HepG2 (cell line): ENCODE results near the gene CUL7. TPM values are rescaled to one million over a fixed set of nuclear protein-coding genes. Genes with fewer than 3 reads are reported as not detected.
A peak's percentile ranks its signal among the peaks of the same experiment; 100 is the strongest.

Source experiments
- ATF3 ChIP-seq: sonication (generic); formaldehyde crosslinking; IDR thresholded peaks from 2 replicates; pipeline ENCODE4 v1.4.0; 2020; ENCODE audit warnings: missing genetic modification reagents
- CC2D1A ChIP-seq: sonication (generic); formaldehyde crosslinking; IDR thresholded peaks from 2 replicates; pipeline ENCODE4 v1.8.1; 2023; ENCODE audit warnings: mild to moderate bottlenecking, missing genetic modification reagents
- HDAC1 ChIP-seq: sonication (generic); formaldehyde crosslinking; IDR thresholded peaks from 2 replicates; pipeline ENCODE4 v1.5.1; 2020; ENCODE audit warnings: mild to moderate bottlenecking, missing genetic modification reagents
- KMT2B ChIP-seq: IDR thresholded peaks from 2 replicates; pipeline ENCODE4 v1.6.1; 2016; ENCODE audit warnings: missing genetic modification reagents, missing compliant biosample characterization
- MIER3 ChIP-seq: IDR thresholded peaks from 2 replicates; pipeline ENCODE4 v1.6.1; 2016; ENCODE audit warnings: missing compliant biosample characterization, borderline replicate concordance
- MTA3 ChIP-seq: sonication (generic); formaldehyde crosslinking; IDR thresholded peaks from 2 replicates; pipeline ENCODE4 v1.4.0; 2020; ENCODE audit warnings: missing genetic modification reagents
- MYC ChIP-seq: sonication (generic); formaldehyde crosslinking; IDR thresholded peaks from 2 replicates; pipeline ENCODE4 v1.9.0; 2021; ENCODE audit warnings: missing genetic modification reagents, borderline replicate concordance
- MZF1 ChIP-seq: sonication (generic); formaldehyde crosslinking; IDR thresholded peaks from 2 replicates; pipeline ENCODE4 v1.8.1; 2023; ENCODE audit warnings: mild to moderate bottlenecking, missing genetic modification reagents, borderline replicate concordance
- NFIC ChIP-seq: IDR thresholded peaks from 2 replicates; pipeline ENCODE4 v1.6.1; 2012; ENCODE audit warnings: mild to moderate bottlenecking, low read length, inconsistent platforms
- RCOR2 ChIP-seq: IDR thresholded peaks from 2 replicates; pipeline ENCODE4 v1.6.1; 2016; ENCODE audit warnings: missing biosample characterization, missing genetic modification reagents
- SNAI1 ChIP-seq: sonication (generic); formaldehyde crosslinking; IDR thresholded peaks from 2 replicates; pipeline ENCODE4 v1.5.0; 2020; ENCODE audit warnings: mild to moderate bottlenecking, missing genetic modification reagents, borderline replicate concordance
- SYNCRIP ChIP-seq: fragments of 200-400 bp; formaldehyde crosslinking; IDR thresholded peaks from 2 replicates; pipeline ENCODE4 v1.6.1; 2018; ENCODE audit warnings: mild to moderate bottlenecking, low read depth, low read length; ENCODE audit not compliant: insufficient read depth
- TEF ChIP-seq: sonication (generic); formaldehyde crosslinking; IDR thresholded peaks from 2 replicates; pipeline ENCODE4 v1.5.0; 2020; ENCODE audit warnings: missing genetic modification reagents
- XBP1 ChIP-seq: sonication (generic); formaldehyde crosslinking; IDR thresholded peaks from 2 replicates; pipeline ENCODE4 v1.5.0; 2020; ENCODE audit warnings: missing genetic modification reagents
- YEATS2 ChIP-seq: sonication (generic); formaldehyde crosslinking; IDR thresholded peaks from 2 replicates; pipeline ENCODE4 v1.4.0; 2020; ENCODE audit warnings: missing genetic modification reagents, borderline replicate concordance
- YY1 ChIP-seq: IDR thresholded peaks from 2 replicates; pipeline ENCODE4 v1.6.1; 2011; ENCODE audit warnings: low read length, low read depth, moderate library complexity, mild to moderate bottlenecking; ENCODE audit not compliant: insufficient read depth, insufficient replicate concordance
- ZFP36L1 ChIP-seq: sonication (generic); formaldehyde crosslinking; IDR thresholded peaks from 2 replicates; pipeline ENCODE4 v1.8.0; 2022; ENCODE audit warnings: mild to moderate bottlenecking, missing genetic modification reagents, moderate library complexity
- ZNF205 ChIP-seq: IDR thresholded peaks from 2 replicates; pipeline ENCODE4 v1.6.1; 2018; ENCODE audit warnings: missing biosample characterization, missing genetic modification reagents
- ZNF337 ChIP-seq: sonication (generic); formaldehyde crosslinking; IDR thresholded peaks from 2 replicates; pipeline ENCODE4 v1.5.1; 2020; ENCODE audit warnings: missing genetic modification reagents, low read depth, mild to moderate bottlenecking, borderline replicate concordance
- ZNF383 ChIP-seq: sonication (generic); formaldehyde crosslinking; IDR thresholded peaks from 2 replicates; pipeline ENCODE4 v1.4.0; 2020; ENCODE audit warnings: missing genetic modification reagents, mild to moderate bottlenecking, borderline replicate concordance
- ZNF562 ChIP-seq: sonication (generic); formaldehyde crosslinking; IDR thresholded peaks from 2 replicates; pipeline ENCODE4 v1.8.0; 2022; ENCODE audit warnings: missing genetic modification reagents, borderline replicate concordance
- ZNF572 ChIP-seq: sonication (generic); formaldehyde crosslinking; IDR thresholded peaks from 2 replicates; pipeline ENCODE4 v1.5.1; 2020; ENCODE audit warnings: mild to moderate bottlenecking, missing genetic modification reagents
- ZNF879 ChIP-seq: sonication (generic); formaldehyde crosslinking; IDR thresholded peaks from 2 replicates; pipeline ENCODE4 v1.8.1; 2023; ENCODE audit warnings: missing genetic modification reagents
- ZSCAN12 ChIP-seq: sonication (generic); formaldehyde crosslinking; IDR thresholded peaks from 2 replicates; pipeline ENCODE4 v1.9.0; 2021; ENCODE audit warnings: mild to moderate bottlenecking, missing genetic modification reagents
- polyA plus RNA-seq, 8 experiments: library from polyadenylated mRNA; depleted of rRNA in 3 of 8; stranded (reverse) in 7 of 8; unstranded in 1 of 8; fragments of >200 nt; fragmentation: Illumina TruSeq in 4 of 8; extraction: Trizol in 4 of 8; gene quantifications; 2 replicates each; pipeline versions ENCODE4 v1.2.1 to v1.2.3, GENCODE V29; 2011 to 2016; ENCODE audit warnings: low read depth in 4 of 8, missing spikeins in 1 of 8, mixed read lengths in 1 of 8; ENCODE audit not compliant: insufficient read depth in 1 of 8
- total RNA-seq, 5 experiments: library from RNA; depleted of rRNA; stranded (reverse); fragments of >200 nt; fragmentation: Illumina TruSeq; extraction: Trizol; gene quantifications; 2 replicates each; pipeline ENCODE4 v1.2.3, GENCODE V29; 2016; ENCODE audit warnings: low read depth in 1 of 5
- TF ChIP-seq, protein P1 (sequence below): IDR thresholded peaks from 2 replicates; pipeline ENCODE4 v1.6.1; 2016; ENCODE audit warnings: low read depth, control low read depth
- TF ChIP-seq, protein P2 (sequence below): sonication (generic); formaldehyde crosslinking; IDR thresholded peaks from 2 replicates; pipeline ENCODE4 v1.4.0; 2020; ENCODE audit warnings: mild to moderate bottlenecking, missing genetic modification reagents
- TF ChIP-seq, protein P3 (sequence below): sonication (generic); formaldehyde crosslinking; IDR thresholded peaks from 2 replicates; pipeline ENCODE4 v1.4.0; 2020; ENCODE audit warnings: low read depth, mild to moderate bottlenecking, missing genetic modification reagents
- TF ChIP-seq, protein P4 (sequence below): sonication (generic); formaldehyde crosslinking; IDR thresholded peaks from 2 replicates; pipeline ENCODE4 v1.9.0; 2021; ENCODE audit warnings: missing genetic modification reagents, mild to moderate bottlenecking, borderline replicate concordance

Gene CUL7
- total and polyA plus RNA-seq, 2 of the 13 experiments (the other 11 are each of a cell fraction or from before 2014, with no cell fraction given), result 32.0 to 60.7 TPM

- TF ChIP-seq, protein P1, sequence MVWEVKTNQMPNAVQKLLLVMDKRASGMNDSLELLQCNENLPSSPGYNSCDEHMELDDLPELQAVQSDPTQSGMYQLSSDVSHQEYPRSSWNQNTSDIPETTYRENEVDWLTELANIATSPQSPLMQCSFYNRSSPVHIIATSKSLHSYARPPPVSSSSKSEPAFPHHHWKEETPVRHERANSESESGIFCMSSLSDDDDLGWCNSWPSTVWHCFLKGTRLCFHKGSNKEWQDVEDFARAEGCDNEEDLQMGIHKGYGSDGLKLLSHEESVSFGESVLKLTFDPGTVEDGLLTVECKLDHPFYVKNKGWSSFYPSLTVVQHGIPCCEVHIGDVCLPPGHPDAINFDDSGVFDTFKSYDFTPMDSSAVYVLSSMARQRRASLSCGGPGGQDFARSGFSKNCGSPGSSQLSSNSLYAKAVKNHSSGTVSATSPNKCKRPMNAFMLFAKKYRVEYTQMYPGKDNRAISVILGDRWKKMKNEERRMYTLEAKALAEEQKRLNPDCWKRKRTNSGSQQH, result peak; percentile 74; the same call in 1 of the 2 replicates
- TF ChIP-seq YEATS2 (CRISPR knock-in tag), result peak; percentile 85
- peak; percentile 91 for TF ChIP-seq MYC (CRISPR knock-in tag)
- TF ChIP-seq ZNF205 (CRISPR knock-in tag), result no peak
- TF ChIP-seq CC2D1A (CRISPR knock-in tag), result no peak
- peak; percentile 47 for TF ChIP-seq YY1
- TF ChIP-seq KMT2B (CRISPR knock-in tag), result peak; percentile 76
- no peak for TF ChIP-seq ZFP36L1 (CRISPR knock-in tag)
- no peak for TF ChIP-seq ZNF383 (CRISPR knock-in tag)
- TF ChIP-seq ZNF879 (CRISPR knock-in tag), result no peak
- TF ChIP-seq SNAI1 (CRISPR knock-in tag), result no peak
- TF ChIP-seq, protein P2, sequence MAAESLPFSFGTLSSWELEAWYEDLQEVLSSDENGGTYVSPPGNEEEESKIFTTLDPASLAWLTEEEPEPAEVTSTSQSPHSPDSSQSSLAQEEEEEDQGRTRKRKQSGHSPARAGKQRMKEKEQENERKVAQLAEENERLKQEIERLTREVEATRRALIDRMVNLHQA (CRISPR knock-in tag), result no peak
- TF ChIP-seq MIER3, result peak; percentile 65; the same call in 1 of the 2 replicates
- peak; percentile 84; the same call in 1 of the 2 replicates for TF ChIP-seq ZNF572
- TF ChIP-seq, protein P3, sequence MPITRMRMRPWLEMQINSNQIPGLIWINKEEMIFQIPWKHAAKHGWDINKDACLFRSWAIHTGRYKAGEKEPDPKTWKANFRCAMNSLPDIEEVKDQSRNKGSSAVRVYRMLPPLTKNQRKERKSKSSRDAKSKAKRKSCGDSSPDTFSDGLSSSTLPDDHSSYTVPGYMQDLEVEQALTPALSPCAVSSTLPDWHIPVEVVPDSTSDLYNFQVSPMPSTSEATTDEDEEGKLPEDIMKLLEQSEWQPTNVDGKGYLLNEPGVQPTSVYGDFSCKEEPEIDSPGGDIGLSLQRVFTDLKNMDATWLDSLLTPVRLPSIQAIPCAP (CRISPR knock-in tag), result no peak
- no peak; the same call in 1 of the 2 replicates for TF ChIP-seq ATF3 (CRISPR knock-in tag)
- no peak for TF ChIP-seq ZNF337 (CRISPR knock-in tag)
- TF ChIP-seq MTA3, result no peak
- TF ChIP-seq, protein P4, sequence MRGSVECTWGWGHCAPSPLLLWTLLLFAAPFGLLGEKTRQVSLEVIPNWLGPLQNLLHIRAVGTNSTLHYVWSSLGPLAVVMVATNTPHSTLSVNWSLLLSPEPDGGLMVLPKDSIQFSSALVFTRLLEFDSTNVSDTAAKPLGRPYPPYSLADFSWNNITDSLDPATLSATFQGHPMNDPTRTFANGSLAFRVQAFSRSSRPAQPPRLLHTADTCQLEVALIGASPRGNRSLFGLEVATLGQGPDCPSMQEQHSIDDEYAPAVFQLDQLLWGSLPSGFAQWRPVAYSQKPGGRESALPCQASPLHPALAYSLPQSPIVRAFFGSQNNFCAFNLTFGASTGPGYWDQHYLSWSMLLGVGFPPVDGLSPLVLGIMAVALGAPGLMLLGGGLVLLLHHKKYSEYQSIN (CRISPR knock-in tag), result no peak
- no peak for TF ChIP-seq TEF (CRISPR knock-in tag)
- 0 out of 2 replicates have a peak, but pooled peaks have one; percentile 24 for TF ChIP-seq RCOR2 (CRISPR knock-in tag)
- no peak for TF ChIP-seq ZNF562 (CRISPR knock-in tag)
- TF ChIP-seq HDAC1 (CRISPR knock-in tag), result peak; percentile 86
- no peak for TF ChIP-seq NFIC
- no peak for TF ChIP-seq ZSCAN12 (CRISPR knock-in tag)
- TF ChIP-seq XBP1 (CRISPR knock-in tag), result no peak
- no peak for TF ChIP-seq MZF1 (CRISPR knock-in tag)
- TF ChIP-seq SYNCRIP, result no peak
Observed at GRCh38 chr6:43013843-43014433, 39.7 kb downstream of the CUL7 start, which contains the start of the genes KLHDC3 and MEA1 (continued).
